ENCODE data around the gene SAFB. TPM values are rescaled to one million over a fixed set of nuclear protein-coding genes. Genes with fewer than 3 reads are reported as not detected.
A peak's percentile ranks its signal among the peaks of the same experiment; 100 is the strongest.

Gene SAFB
- total RNA-seq = 100 to 1,000 TPM; 126 to 190 TPM

- Mint-ChIP-seq H3K27me3 (no peaks in the 10 kb centered on the region), H3K4me1 (ENCODE audit: low read depth in 2 of 2) (peaks cover 54 to 61% of the 10 kb centered on the region in 2 donors), H3K27ac (peak within 1 kb of the TSS; percentile 100), H3K36me3 (peaks cover 42% of the 10 kb centered on the region), H3K9me3 (no peaks in the 10 kb centered on the region), H3K4me3 (peak within 1 kb of the TSS; percentile 99)
- peak; percentile 94 to 95 for ATAC-seq
- DNase-seq (ENCODE audit: low spot score) = peak; percentile 100
Observed at GRCh38 chr19:5622465-5623396, at the start of gene SAFB, which contains the start of gene SAFB2. Gene SAFB, plus strand, starts transcription at chr19:5623083. Its CDS starts 123 bp downstream, at chr19:5623206. Gene SAFB2, minus strand, starts transcription at chr19:5622776. Its CDS starts 61 bp downstream, at chr19:5622715.

GRCh38 chr19:5575590-5575989 lies 47.3 kb upstream of the SAFB start:
- Mint-ChIP-seq H3K27me3 (no peaks in the 10 kb centered on the region), H3K9me3 (no peaks in the 10 kb centered on the region), H3K4me3 (no peak overlapping the region), H3K36me3 (no peaks in the 10 kb centered on the region), H3K4me1 (ENCODE audit: low read depth in 2 of 2) (peaks cover 9% of the 10 kb centered on the region in 2 donors), H3K27ac (no peak overlapping the region)
- DNase-seq (ENCODE audit: low spot score) (no peak), ATAC-seq (no peak)

DNA sequence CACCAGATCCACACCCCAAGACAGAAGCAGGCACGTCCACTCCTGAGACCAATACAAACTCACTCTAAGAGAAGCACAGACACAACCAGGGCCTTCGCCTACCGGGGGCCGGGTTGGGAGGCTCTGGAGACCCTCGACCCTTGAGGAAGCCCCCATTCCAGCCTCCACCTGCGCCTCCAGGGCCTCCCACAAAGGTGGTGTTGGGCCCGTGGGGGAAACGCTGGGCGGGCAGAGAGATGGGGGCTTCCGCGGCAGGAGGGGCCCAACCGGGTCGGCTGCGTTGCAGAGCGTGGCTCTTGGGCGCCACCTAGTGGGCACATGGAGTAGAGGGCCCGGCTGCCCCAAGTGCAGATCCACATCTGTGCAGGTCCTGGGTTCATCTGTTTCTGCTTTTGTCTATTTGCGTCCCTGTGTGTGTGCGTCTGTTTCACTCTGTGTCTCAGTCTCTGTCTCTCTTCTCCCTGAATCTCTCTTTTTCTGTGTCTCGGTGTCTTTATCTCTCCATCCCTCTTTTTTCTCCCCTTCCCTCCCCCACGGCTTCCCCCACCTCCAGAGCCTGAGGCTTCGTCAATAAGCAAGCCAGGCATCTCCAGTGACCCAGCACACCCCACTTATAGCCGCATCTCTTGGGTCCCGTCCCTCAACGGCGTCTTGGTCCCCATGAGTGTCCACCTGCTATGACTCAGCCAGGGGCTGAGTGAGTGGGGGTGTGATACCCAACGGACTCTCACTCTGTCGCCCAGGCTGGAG lies 44.6 kb upstream of the SAFB start:
- peak; percentile 69 for DNase-seq (ENCODE audit: low spot score)
- no peak overlapping the region for H3K4me3 Mint-ChIP-seq
- no peaks in the 10 kb centered on the region for H3K27me3 Mint-ChIP-seq
- H3K9me3 Mint-ChIP-seq = no peaks in the 10 kb centered on the region
- H3K27ac Mint-ChIP-seq = no peak overlapping the region
- H3K4me1 Mint-ChIP-seq (ENCODE audit: low read depth in 2 of 2) = peaks cover 9% of the 10 kb centered on the region in 2 donors
- peak; percentile 76 to 80 for ATAC-seq
- no peaks in the 10 kb centered on the region for H3K36me3 Mint-ChIP-seq

GRCh38 chr19:5579286-5579685 lies 43.6 kb upstream of the SAFB start:
- ATAC-seq (peak in 1 of 2 donors; percentile 17), DNase-seq (ENCODE audit: low spot score) (no peak)
- no peaks in the 10 kb centered on the region for H3K9me3 Mint-ChIP-seq
- H3K27me3 Mint-ChIP-seq = no peaks in the 10 kb centered on the region
- H3K36me3 Mint-ChIP-seq = no peaks in the 10 kb centered on the region
- H3K4me1 Mint-ChIP-seq (ENCODE audit: low read depth in 2 of 2) = peaks cover 9 to 10% of the 10 kb centered on the region in 2 donors
- no peak overlapping the region for H3K4me3 Mint-ChIP-seq
- H3K27ac Mint-ChIP-seq = no peak overlapping the region

DNA sequence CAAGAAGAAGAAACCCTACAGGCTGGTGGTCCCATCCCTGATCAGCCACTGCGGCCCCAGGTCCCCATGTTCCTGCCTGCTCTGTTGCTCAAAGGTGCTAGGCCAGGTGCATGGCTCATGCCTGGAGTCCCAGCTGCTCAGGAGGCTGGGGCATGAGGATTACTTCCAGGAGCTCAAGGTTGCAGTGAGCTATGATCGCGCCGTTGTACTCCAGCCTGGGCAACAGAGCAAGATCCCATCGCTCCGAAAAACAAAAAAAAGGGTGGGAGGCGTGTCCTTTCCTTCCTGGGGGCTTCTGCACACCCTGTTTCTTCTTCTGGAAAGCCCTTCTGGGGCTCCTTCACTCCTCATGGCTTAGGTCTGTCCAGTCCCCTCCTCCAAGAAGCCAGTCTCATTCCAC lies 43.2 kb upstream of the SAFB start:
- Mint-ChIP-seq H3K9me3 (no peaks in the 10 kb centered on the region), H3K4me1 (ENCODE audit: low read depth in 2 of 2) (peaks cover 9 to 12% of the 10 kb centered on the region in 2 donors), H3K27ac (no peak overlapping the region), H3K4me3 (no peak overlapping the region), H3K36me3 (no peaks in the 10 kb centered on the region), H3K27me3 (no peaks in the 10 kb centered on the region)
- ATAC-seq (no peak), DNase-seq (ENCODE audit: low spot score) (no peak)

DNA sequence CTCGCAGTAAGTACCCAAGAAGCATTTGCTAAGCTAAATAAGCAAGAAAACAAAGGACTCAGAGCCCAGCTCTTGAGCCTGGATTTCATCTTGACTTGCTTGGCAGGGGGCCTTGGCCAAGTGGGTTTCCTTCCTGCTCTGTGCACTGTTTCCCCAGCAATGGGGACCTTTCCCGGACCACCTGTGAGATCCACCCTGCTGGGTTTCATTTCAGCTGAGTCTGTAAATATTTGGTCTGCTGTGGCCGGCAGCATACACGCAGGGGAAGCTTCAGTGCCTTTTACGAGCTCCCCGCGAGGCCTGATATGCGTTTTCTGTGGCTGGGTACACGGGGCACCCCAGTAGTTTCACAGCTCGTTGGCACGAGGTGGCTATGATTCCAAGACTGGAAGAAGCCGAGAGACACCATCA lies 42.7 kb upstream of the SAFB start:
- no peak overlapping the region for H3K4me3 Mint-ChIP-seq
- ATAC-seq (no peak), DNase-seq (ENCODE audit: low spot score) (no peak)
- no peaks in the 10 kb centered on the region for H3K36me3 Mint-ChIP-seq
- H3K27me3 Mint-ChIP-seq = no peaks in the 10 kb centered on the region
- no peaks in the 10 kb centered on the region for H3K9me3 Mint-ChIP-seq
- H3K27ac Mint-ChIP-seq = no peak overlapping the region
- H3K4me1 Mint-ChIP-seq (ENCODE audit: low read depth in 2 of 2) = peaks cover 9 to 12% of the 10 kb centered on the region in 2 donors

DNA sequence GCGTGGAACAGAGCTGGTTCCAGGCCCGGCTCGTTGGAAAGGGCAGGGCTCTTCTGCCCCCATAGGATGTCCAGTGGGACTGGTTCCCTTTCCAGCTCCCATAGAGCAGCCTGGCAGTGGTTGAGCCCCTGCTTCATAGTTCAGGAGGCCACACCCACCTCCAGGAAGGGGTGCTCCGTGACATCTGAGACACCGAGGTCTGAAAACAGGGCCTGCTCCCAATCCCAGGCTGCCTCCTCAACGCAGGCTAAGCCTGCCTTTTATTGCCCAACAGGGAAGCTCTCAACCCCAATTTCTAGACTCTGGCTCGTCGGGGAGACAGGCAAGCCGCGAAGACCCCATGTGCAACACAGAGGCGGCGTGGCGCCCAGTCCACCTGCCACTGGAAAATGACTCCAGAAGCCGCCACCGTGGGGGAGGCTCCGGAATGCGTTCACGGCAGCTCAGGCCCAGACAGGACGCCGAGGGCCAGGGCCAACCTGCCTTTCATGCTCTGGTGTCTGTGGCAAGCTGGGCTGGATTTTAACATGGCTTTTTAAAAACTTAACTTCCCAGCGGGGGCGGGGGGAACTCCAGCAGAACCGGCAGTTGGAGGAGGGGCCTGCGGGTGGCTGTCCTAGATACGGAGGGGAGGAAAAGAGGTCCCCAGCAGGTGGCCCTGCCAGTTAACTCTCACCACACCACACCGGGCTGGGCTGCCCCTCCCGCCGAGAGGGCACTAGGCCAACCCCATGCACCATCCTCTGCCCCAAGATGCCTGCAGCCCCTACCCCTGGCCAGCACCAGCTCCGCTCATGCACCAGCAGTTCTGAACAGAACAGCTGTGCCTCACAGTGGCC lies 37.2 kb upstream of the SAFB start:
- H3K36me3 Mint-ChIP-seq = no peaks in the 10 kb centered on the region
- DNase-seq (ENCODE audit: low spot score) (no peak), ATAC-seq (peak in 1 of 2 donors; percentile 50)
- H3K27ac Mint-ChIP-seq = peak overlapping the region in 1 of 2 donors; percentile 79
- H3K4me1 Mint-ChIP-seq (ENCODE audit: low read depth in 2 of 2) = peaks cover 0 to 9% of the 10 kb centered on the region in 2 donors
- no peaks in the 10 kb centered on the region for H3K27me3 Mint-ChIP-seq
- H3K9me3 Mint-ChIP-seq = no peaks in the 10 kb centered on the region
- no peak overlapping the region for H3K4me3 Mint-ChIP-seq

- H3K9me3 Mint-ChIP-seq = no peaks in the 10 kb centered on the region
- peaks cover 0 to 9% of the 10 kb centered on the region in 2 donors for H3K4me1 Mint-ChIP-seq (ENCODE audit: low read depth in 2 of 2)
- ATAC-seq (peak in 1 of 2 donors; percentile 50), DNase-seq (ENCODE audit: low spot score) (no peak)
- no peak overlapping the region for H3K4me3 Mint-ChIP-seq
- no peak overlapping the region for H3K27ac Mint-ChIP-seq
- H3K27me3 Mint-ChIP-seq = no peaks in the 10 kb centered on the region
- H3K36me3 Mint-ChIP-seq = no peaks in the 10 kb centered on the region
Observed at GRCh38 chr19:5586300-5587070, 36.4 kb upstream of the SAFB start.

- ATAC-seq (no peak), DNase-seq (ENCODE audit: low spot score) (no peak)
- no peak overlapping the region for H3K4me3 Mint-ChIP-seq
- no peaks in the 10 kb centered on the region for H3K27me3 Mint-ChIP-seq
- peaks cover 0 to 9% of the 10 kb centered on the region in 2 donors for H3K4me1 Mint-ChIP-seq (ENCODE audit: low read depth in 2 of 2)
- H3K27ac Mint-ChIP-seq = no peak overlapping the region
- H3K9me3 Mint-ChIP-seq = no peaks in the 10 kb centered on the region
- no peaks in the 10 kb centered on the region for H3K36me3 Mint-ChIP-seq
Observed at GRCh38 chr19:5587071-5587455, 35.8 kb upstream of the SAFB start.

GRCh38 chr19:5587661-5588060 lies 35.2 kb upstream of the SAFB start:
- ATAC-seq (no peak), DNase-seq (ENCODE audit: low spot score) (no peak)
- Mint-ChIP-seq H3K27ac (no peak overlapping the region), H3K4me1 (ENCODE audit: low read depth in 2 of 2) (peaks cover 0 to 9% of the 10 kb centered on the region in 2 donors), H3K9me3 (no peaks in the 10 kb centered on the region), H3K4me3 (no peak overlapping the region), H3K27me3 (no peaks in the 10 kb centered on the region), H3K36me3 (no peaks in the 10 kb centered on the region)

DNA sequence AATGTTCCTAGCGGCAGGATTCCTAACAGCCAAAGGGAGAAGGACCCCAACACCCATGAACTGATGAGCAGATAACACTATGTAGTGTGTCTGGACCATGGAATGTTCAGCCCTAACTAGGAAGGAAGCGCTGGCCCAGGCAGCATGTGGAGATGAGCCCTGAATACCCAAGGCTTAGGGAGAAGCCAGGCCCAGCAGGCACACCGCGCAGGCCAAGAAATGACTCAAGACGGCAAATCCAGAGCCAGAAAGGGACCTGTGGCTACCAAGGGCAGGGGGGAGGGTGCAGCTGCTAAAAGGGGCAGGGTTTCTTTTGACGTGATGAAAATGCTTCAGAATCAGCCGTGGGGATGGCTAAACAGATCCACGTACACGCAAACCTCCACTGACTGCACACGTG lies 34.4 kb upstream of the SAFB start:
- H3K36me3 Mint-ChIP-seq = peaks cover 5% of the 10 kb centered on the region
- no peak overlapping the region for H3K27ac Mint-ChIP-seq
- H3K4me1 Mint-ChIP-seq (ENCODE audit: low read depth in 2 of 2) = peaks cover 0 to 9% of the 10 kb centered on the region in 2 donors
- H3K4me3 Mint-ChIP-seq = no peak overlapping the region
- no peak for ATAC-seq
- H3K9me3 Mint-ChIP-seq = no peaks in the 10 kb centered on the region
- H3K27me3 Mint-ChIP-seq = no peaks in the 10 kb centered on the region
- no peak for DNase-seq (ENCODE audit: low spot score)

GRCh38 chr19:5588906-5589676 lies 33.8 kb upstream of the SAFB start:
- Mint-ChIP-seq H3K36me3 (peaks cover 5% of the 10 kb centered on the region), H3K4me1 (ENCODE audit: low read depth in 2 of 2) (peaks cover 0 to 9% of the 10 kb centered on the region in 2 donors), H3K27ac (no peak overlapping the region), H3K4me3 (no peak overlapping the region), H3K9me3 (no peaks in the 10 kb centered on the region), H3K27me3 (no peaks in the 10 kb centered on the region)
- no peak for ATAC-seq
- DNase-seq (ENCODE audit: low spot score) = no peak
